ENCODE measurements around the gene OR1E1.
"Not testable (repeated sequence)": the region's sequence is repeated elsewhere in the genome, so short reads cannot be mapped to it uniquely, and the experiment has no call there.

Gene OR1E1

GRCh38 chr17:3398310-3398709 lies at the start of gene OR1E1:
TSS of gene OR1E1 (minus strand) at chr17:3398410. CDS start at chr17:3398410, 0 bp downstream.
- DNase-seq (ENCODE audit: low read depth in 2 of 2): no peak

- DNase-seq (ENCODE audit: low read depth in 2 of 2): no peak
These were observed 49.4 kb upstream of the OR1E1 start for GRCh38 chr17:3447625-3448024.

GRCh38 chr17:3440451-3440850 lies 42.2 kb upstream of the OR1E1 start:
- no peak for DNase-seq (ENCODE audit: low read depth in 2 of 2)

- DNase-seq (ENCODE audit: low read depth in 2 of 2): no peak
These were observed 40.2 kb upstream of the OR1E1 start for GRCh38 chr17:3438368-3438767.

GRCh38 chr17:3433741-3434140 lies 35.5 kb upstream of the OR1E1 start, which contains the start of gene OR1E2:
TSS of gene OR1E2 (minus strand) at chr17:3433841. CDS start at chr17:3433841, 0 bp downstream.
- no peak for DNase-seq (ENCODE audit: low read depth in 2 of 2)

- DNase-seq (ENCODE audit: low read depth in 2 of 2): not testable (repeated sequence)
These were observed 35.0 kb upstream of the OR1E1 start for GRCh38 chr17:3433215-3433614.

GRCh38 chr17:3418222-3418621 lies 20.0 kb upstream of the OR1E1 start:
- DNase-seq (ENCODE audit: low read depth in 2 of 2): no peak

- no peak for DNase-seq (ENCODE audit: low read depth in 2 of 2)
These were observed 17.4 kb upstream of the OR1E1 start for GRCh38 chr17:3415610-3416009.

GRCh38 chr17:3412216-3412615 lies 14.0 kb upstream of the OR1E1 start:
- not testable (repeated sequence) for DNase-seq (ENCODE audit: low read depth in 2 of 2)

- DNase-seq (ENCODE audit: low read depth in 2 of 2): no peak
These were observed 12.9 kb upstream of the OR1E1 start, which contains the start of gene OR3A3 for GRCh38 chr17:3411070-3411469. TSS of gene OR3A3 (plus strand) at chr17:3411370.

GRCh38 chr17:3403856-3404255 lies 5.6 kb upstream of the OR1E1 start:
- DNase-seq (ENCODE audit: low read depth in 2 of 2): not testable (repeated sequence)

GRCh38 chr17:3401786-3402185 lies 3.6 kb upstream of the OR1E1 start:
- DNase-seq (ENCODE audit: low read depth in 2 of 2): no peak

GRCh38 chr17:3400055-3400454 lies 1.8 kb upstream of the OR1E1 start:
- DNase-seq (ENCODE audit: low read depth in 2 of 2): no peak

- DNase-seq (ENCODE audit: low read depth in 2 of 2): not testable (repeated sequence)
These were observed 409 bp downstream of the OR1E1 start for GRCh38 chr17:3397801-3398200.

GRCh38 chr17:3389791-3390190 lies 8.4 kb downstream of the OR1E1 start:
- no peak for DNase-seq (ENCODE audit: low read depth in 2 of 2)

- DNase-seq (ENCODE audit: low read depth in 2 of 2): no peak
These were observed 12.1 kb downstream of the OR1E1 start, which contains the start of gene OR3A2 for GRCh38 chr17:3385869-3386816. TSS of gene OR3A2 (minus strand) at chr17:3386308.

GRCh38 chr17:3381957-3382356 lies 16.3 kb downstream of the OR1E1 start:
- no peak for DNase-seq (ENCODE audit: low read depth in 2 of 2)

GRCh38 chr17:3378321-3378720 lies 19.9 kb downstream of the OR1E1 start:
- no peak for DNase-seq (ENCODE audit: low read depth in 2 of 2)

- DNase-seq (ENCODE audit: low read depth in 2 of 2): not testable (repeated sequence)
These were observed 27.0 kb downstream of the OR1E1 start for GRCh38 chr17:3371167-3371566.
